Stimulated activated CD4-positive, alpha-beta T cell treated with anti-CD3 and anti-CD28 coated beads, Interleukin-15, amount 100 ng/mL, for 48 hours (primary cell): ENCODE data around the gene SH3BP4.

ENCODE experiments used
- DNase-seq, 2 donors: peaks; one replicate each; pipeline ENCODE4 v3.0.0-alpha.2; 2020; ENCODE audit warnings: low read depth in 2 of 2

Gene SH3BP4

GRCh38 chr2:234945339-234945873, 6.4 kb upstream of the SH3BP4 start:
- no peak for DNase-seq

- DNase-seq: no peak
Observed at GRCh38 chr2:234947556-234947955, 4.3 kb upstream of the SH3BP4 start.

- no peak for DNase-seq
Observed at GRCh38 chr2:234949762-234950434, 1.9 kb upstream of the SH3BP4 start.

GRCh38 chr2:234950435-234950729, 1.4 kb upstream of the SH3BP4 start:
- no peak for DNase-seq

- DNase-seq: no peak
Observed at GRCh38 chr2:234950730-234951663, 820 bp upstream of the SH3BP4 start.

- no peak for DNase-seq
Observed at GRCh38 chr2:234952270-234953115, 676 bp downstream of the SH3BP4 start.

GRCh38 chr2:234953116-234954031, 1.6 kb downstream of the SH3BP4 start:
- no peak for DNase-seq

- no peak for DNase-seq
Observed at GRCh38 chr2:234954551-234954992, 2.8 kb downstream of the SH3BP4 start.

GRCh38 chr2:234955091-234955591, 3.3 kb downstream of the SH3BP4 start:
- DNase-seq: no peak

- no peak for DNase-seq
Observed at GRCh38 chr2:234955971-234956509, 4.2 kb downstream of the SH3BP4 start.

GRCh38 chr2:234957834-234958135, 6.0 kb downstream of the SH3BP4 start:
- DNase-seq: no peak

GRCh38 chr2:234958311-234958710, 6.5 kb downstream of the SH3BP4 start:
- DNase-seq: no peak

GRCh38 chr2:234958746-234959395, 7.1 kb downstream of the SH3BP4 start:
- no peak for DNase-seq

- DNase-seq: no peak
Observed at GRCh38 chr2:234960175-234961088, 8.6 kb downstream of the SH3BP4 start.

- DNase-seq: no peak
Observed at GRCh38 chr2:234961784-234962183, 10.0 kb downstream of the SH3BP4 start.

GRCh38 chr2:234963773-234964615, 12.2 kb downstream of the SH3BP4 start:
- no peak for DNase-seq

GRCh38 chr2:234964631-234965461, 13.0 kb downstream of the SH3BP4 start:
- DNase-seq: no peak
